Measurements from ENCODE around the gene GPC2.

- TF ChIP-seq CTCF (IDR thresholded peaks at IDR 0.05; ENCODE audit: borderline replicate concordance, extremely low read depth, low read length, poor library complexity, severe bottlenecking) (no peak), EZH2 (IDR thresholded peaks at IDR 0.05; ENCODE audit: borderline replicate concordance, low read depth, low read length, severe bottlenecking) (no peak)
Measured at GRCh38 chr7:100126931-100127865, 50.0 kb downstream of the GPC2 start, which contains the start of gene MBLAC1.

Measured in DND-41 (cell line).